Pons (tissue), 1 donor: Measurements from ENCODE around the gene MIGA1.
A peak's percentile ranks its signal among the peaks of the same experiment; 100 is the strongest.

Experiments
- DNase-seq: peaks from one replicate; pipeline ENCODE4 v3.0.0-alpha.2; 2016; ENCODE audit warnings: low spot score

Gene MIGA1

GRCh38 chr1:77847621-77848080 lies 68.2 kb downstream of the MIGA1 start:
- no peak for DNase-seq

GRCh38 chr1:77850082-77850481 lies 70.6 kb downstream of the MIGA1 start:
- DNase-seq = no peak

- no peak for DNase-seq
These were observed 78.1 kb downstream of the MIGA1 start for GRCh38 chr1:77857552-77857951.

DNA sequence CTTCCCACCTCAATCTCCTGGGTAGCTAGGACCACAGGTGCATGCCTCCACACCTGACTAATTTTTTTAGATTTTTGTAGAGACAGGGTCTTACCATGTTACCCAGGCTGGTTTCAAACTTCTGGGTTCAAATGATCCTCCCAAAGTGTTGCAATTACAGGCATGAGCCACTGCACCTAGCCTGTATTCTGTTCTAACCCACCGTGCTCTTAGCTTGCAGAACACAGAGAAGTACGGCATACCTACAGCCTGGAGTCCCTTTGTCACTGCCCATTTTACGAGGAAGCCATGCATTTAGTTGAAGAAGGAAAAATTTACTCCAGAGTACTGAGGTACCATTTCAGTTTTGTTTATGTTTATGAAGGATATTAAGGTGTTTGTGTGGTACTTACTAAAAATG lies 79.3 kb downstream of the MIGA1 start:
- no peak for DNase-seq

DNA sequence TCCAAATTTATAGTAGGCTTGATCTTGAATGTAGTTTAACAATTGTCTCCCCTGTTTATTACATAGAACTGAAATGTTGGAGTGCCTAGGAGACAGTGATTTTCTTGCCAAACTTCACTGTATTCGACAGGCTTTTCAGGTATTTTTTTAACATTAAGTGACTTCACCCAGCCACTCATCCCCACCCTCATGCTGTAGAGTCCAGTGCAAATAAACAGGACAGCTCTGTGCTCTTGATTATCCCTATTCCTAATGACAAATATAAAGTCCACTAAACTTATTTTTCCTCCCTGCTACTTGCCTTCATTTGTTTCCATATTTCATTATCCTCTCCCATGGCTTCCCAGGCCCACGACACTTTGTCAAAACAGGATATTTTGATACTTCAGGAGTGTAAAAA lies 79.8 kb downstream of the MIGA1 start:
- no peak for DNase-seq

GRCh38 chr1:77866296-77866695 lies 86.8 kb downstream of the MIGA1 start:
- DNase-seq = no peak

- no peak for DNase-seq
These were observed 93.2 kb downstream of the MIGA1 start for GRCh38 chr1:77872645-77873044.

GRCh38 chr1:77873461-77873860 lies 94.0 kb downstream of the MIGA1 start:
- no peak for DNase-seq

DNA sequence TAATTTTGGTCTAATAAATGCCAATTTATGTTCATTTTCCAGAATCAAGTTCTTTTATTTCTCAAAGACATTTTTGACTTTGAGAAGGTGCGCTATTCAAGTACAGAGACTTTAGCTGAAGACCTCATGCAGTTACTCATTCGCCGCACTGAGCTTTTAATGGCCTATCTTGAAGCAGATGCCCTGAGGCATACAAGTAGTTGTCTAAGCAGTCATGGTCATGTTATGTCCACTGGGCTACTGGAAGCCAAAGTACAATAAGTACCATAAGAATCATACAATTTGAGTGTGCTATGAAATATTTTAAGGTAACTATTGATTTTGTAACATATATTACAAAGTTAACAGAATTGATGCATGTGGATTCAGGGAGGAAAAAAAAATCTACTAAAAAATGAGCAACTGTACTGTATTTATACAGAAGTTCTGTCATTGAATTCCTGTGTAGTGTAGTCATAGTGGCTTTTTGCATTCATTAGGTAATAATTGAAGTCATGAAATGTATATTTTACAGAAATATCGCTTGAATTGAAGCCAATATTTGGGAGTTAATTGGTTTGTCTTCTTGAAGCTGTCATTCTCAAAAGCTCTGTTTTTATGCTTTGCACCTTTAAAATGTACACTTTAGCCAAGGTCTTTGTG lies 95.5 kb downstream of the MIGA1 start:
- DNase-seq = no peak

GRCh38 chr1:77876884-77877283 lies 97.4 kb downstream of the MIGA1 start:
- no peak for DNase-seq

DNA sequence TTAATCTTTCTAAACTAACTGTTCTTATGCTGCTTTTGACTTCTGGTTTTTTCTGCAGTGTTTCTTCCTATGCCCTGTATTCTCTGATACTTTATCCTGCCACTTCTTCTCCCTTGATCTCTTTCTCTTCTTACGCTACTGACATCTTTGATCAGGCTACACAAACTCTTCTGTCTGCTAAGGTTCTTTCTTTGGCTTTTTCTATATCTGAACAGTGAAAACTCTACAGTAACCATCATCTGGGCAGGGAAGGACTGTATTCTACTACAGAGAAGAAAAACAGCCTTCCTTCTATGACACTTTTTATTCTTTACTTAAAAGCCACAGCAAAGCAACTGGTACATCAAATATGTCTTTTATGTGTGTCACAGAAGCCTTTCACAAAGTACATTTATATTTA lies 101.6 kb downstream of the MIGA1 start:
- DNase-seq = no peak

- no peak for DNase-seq
These were observed 103.0 kb downstream of the MIGA1 start for GRCh38 chr1:77882411-77882810.

- DNase-seq = no peak
These were observed 108.8 kb downstream of the MIGA1 start, which contains the start of gene NEXN for GRCh38 chr1:77888081-77888780. Gene NEXN (plus strand): TSS chr1:77888624. CDS start chr1:77916107, 27,483 bp downstream.

DNA sequence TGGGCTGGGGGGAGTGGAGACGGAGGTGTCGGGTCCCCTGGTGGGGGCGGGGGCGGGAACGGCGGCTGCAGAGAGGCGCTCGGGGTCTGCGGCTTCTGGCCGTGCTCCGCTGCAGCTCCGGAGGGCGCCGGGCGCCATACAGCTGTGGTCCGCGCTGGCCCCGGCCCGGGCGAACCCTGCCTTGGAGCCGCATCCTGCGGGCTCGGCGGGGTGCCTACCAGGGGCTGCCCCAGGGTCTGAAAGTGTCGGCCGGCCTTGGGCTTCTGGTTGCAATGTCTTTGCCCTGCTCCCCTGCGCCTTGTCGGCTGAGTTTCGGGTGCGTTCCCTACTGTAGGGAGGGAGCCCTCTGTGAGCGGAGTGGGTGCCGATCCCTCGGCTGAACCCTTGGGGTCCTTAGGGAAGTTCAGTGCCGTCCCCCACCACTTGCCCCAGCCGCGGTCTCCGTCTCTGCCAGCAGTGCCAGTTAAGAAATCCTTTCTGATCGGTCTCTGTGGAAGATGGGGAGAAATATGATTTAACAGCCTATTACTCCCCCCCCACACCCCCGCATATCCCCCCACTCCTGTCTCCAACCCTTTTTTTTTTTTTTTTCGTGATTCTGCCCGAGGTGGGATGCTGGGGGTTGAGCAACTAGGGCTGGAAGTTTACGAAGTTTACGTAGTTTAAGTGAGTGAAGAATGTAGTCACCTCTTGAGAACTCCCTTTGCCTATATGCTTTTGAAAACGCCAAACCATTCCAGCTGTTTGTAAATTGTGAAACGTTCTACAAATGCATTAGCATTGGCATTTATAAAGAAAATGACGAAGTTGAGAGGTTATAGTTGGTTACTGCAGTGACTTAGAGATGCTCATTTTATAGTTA lies 109.6 kb downstream of the MIGA1 start:
- no peak for DNase-seq

DNA sequence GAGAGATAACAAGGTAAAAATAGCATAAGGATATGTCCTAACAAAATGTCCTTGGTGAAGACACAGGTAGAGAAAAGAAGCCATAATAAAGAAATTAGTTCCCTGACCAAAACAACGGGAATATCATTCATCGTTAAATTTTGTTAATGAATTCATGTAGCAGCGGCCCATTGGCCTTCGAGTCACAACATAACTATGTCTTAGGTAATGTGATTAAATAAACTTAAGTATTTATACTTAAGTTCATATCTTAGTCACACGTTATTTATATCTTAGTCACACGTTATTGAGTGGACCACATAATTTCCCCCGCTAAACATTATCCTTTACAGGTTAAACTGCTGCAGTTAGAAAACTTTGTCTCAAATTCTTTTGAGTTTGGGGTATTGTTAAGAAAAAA lies 110.2 kb downstream of the MIGA1 start:
- DNase-seq = no peak

GRCh38 chr1:77891200-77891599 lies 111.8 kb downstream of the MIGA1 start:
- DNase-seq = no peak

DNA sequence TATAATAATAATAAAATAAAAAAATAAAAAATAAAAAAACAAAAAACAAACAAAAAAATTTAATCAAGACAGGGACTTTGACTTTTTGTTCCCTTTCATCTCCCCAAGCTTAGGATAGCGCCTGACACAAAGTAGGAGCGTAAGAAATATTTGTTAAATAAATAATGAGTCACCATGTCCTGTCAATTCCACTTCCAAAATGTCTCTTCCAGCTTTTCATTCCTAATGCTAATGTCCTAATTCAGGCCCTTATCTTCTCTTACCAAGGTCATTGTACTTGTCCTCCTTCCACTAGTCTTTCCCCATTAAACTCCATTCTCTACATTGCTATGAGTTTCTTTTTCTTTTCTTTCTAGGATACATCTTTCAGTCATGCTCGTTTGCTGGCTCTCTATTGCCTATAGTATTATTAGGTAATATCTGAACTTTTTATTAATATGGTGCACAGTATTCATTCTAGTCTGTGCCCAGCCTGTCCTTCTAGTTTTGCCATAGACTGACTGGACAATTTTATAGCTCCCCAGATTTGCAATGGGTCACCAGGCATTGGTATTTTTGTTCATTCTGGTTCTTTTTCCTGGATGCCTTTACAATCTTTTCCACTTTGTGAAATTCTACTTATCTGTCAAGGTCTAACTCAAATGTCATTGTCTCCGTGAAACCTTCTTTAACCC lies 120.3 kb downstream of the MIGA1 start:
- DNase-seq = no peak

DNA sequence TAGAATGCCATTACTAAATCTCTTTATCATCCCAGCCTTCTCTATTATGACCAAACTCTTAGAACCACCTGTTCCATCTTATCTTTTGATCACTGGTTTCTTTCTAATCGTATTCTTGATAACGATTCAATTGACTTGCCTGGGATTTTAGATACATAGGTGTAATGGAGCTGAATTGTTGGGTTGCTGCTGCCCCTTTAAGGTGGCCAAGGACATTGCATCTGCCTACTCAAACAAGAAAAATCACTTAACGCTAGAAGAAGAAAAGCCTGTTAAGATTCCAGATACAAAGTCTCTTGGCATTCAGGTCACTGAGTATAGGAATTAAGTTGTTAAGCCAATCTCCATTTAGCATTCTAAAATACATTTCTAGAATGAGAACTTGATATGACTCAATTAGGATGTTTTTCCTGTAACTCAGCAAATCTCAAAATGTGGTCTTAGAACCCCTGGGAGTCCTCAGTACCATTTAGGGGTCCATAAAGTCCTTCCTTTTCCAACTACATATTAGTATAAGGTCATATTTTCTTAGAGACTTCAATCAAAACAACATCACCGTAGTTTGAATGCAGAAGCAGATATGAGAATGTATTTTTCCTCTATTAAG lies 121.3 kb downstream of the MIGA1 start:
- DNase-seq = peak; percentile 71

DNA sequence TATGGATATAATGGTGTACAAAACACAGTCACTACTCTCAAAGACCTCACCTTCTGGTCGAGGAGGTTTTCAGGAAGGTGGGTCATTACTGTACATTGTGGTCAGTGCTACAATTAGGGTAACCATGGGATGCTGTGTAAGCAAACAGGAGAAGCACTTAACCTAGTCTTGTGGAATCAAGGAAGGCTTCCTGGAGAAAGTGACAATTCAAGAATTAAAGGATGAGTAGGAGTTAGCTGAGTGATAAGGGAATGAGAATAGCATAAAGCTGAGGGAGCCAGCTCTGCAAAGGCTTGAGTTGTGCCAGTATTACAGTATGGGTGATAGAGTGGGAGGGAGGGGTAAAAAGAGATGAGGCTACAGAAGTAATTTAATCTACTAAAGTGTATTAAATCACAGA lies 126.2 kb downstream of the MIGA1 start:
- DNase-seq = no peak

- DNase-seq = no peak
These were observed 126.6 kb downstream of the MIGA1 start for GRCh38 chr1:77906019-77906545.

- no peak for DNase-seq
These were observed 127.2 kb downstream of the MIGA1 start for GRCh38 chr1:77906624-77907023.

DNA sequence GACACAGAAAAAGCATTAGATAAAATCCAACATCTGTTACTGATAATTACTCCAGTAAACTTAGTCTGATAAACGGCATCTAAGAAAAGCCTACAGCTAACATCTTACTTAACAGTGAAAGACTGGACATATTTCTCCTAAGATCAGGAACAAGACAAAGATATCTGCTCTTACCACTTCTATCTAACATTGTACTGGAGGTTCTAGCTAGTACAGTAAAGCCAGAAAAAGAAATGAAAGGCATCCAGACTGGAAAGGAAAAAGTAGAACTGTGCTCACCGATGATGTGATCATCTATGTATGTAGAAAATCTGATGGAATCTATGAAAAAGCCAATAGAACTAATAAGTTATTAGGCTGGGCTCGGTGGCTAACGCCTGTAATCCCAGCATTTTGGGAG lies 130.7 kb downstream of the MIGA1 start:
- no peak for DNase-seq
